GM21526 (cell line): ENCODE data around the gene SKP2.
"Not testable (repeated sequence)": the region's sequence is repeated elsewhere in the genome, so short reads cannot be mapped to it uniquely, and the experiment has no call there.

ENCODE experiments used
- ATAC-seq: cut with Tn5 transposase; IDR thresholded peaks from one replicate; pipeline ENCODE4 v1.9.1; 2021; ENCODE audit warnings: moderate library complexity; ENCODE audit not compliant: unreplicated experiment, low FRiP score

The SKP2 gene

GRCh38 chr5:36198281-36198680 lies 46.4 kb downstream of the SKP2 start:
- no peak for ATAC-seq

- ATAC-seq: not testable (repeated sequence)
These were observed 46.9 kb downstream of the SKP2 start for GRCh38 chr5:36198783-36199182.

- ATAC-seq: no peak
These were observed 47.7 kb downstream of the SKP2 start for GRCh38 chr5:36199620-36200019.

- ATAC-seq: no peak
These were observed 48.6 kb downstream of the SKP2 start for GRCh38 chr5:36200513-36200912.

GRCh38 chr5:36202521-36202961 lies 50.6 kb downstream of the SKP2 start:
- no peak for ATAC-seq

- ATAC-seq: no peak
These were observed 53.4 kb downstream of the SKP2 start for GRCh38 chr5:36205329-36205728.

- no peak for ATAC-seq
These were observed 55.0 kb downstream of the SKP2 start for GRCh38 chr5:36206913-36207312.

- ATAC-seq: no peak
These were observed 56.9 kb downstream of the SKP2 start for GRCh38 chr5:36208786-36209185.

GRCh38 chr5:36209664-36210063 lies 57.8 kb downstream of the SKP2 start:
- no peak for ATAC-seq

GRCh38 chr5:36214436-36214835 lies 62.5 kb downstream of the SKP2 start:
- no peak for ATAC-seq

- no peak for ATAC-seq
These were observed 64.0 kb downstream of the SKP2 start for GRCh38 chr5:36215910-36216309.

GRCh38 chr5:36217567-36217966 lies 65.7 kb downstream of the SKP2 start:
- ATAC-seq: no peak

- no peak for ATAC-seq
These were observed 66.1 kb downstream of the SKP2 start for GRCh38 chr5:36217988-36218387.

GRCh38 chr5:36222620-36223019 lies 70.7 kb downstream of the SKP2 start:
- ATAC-seq: no peak

GRCh38 chr5:36227046-36227445 lies 75.1 kb downstream of the SKP2 start:
- ATAC-seq: no peak

GRCh38 chr5:36228505-36228904 lies 76.6 kb downstream of the SKP2 start:
- ATAC-seq: no peak

- ATAC-seq: no peak
These were observed 78.4 kb downstream of the SKP2 start for GRCh38 chr5:36230151-36230790.

- no peak for ATAC-seq
These were observed 80.6 kb downstream of the SKP2 start for GRCh38 chr5:36232533-36232932.
